PC-9 (cell line): ENCODE measurements around the gene HCRT.

Experiments
- EZH2 ChIP-seq: fragments of 200-600 bp; sonication (generic); IDR thresholded peaks from 2 replicates; pipeline ENCODE4 v1.8.0; 2017; ENCODE audit warnings: antibody characterized with exemption, low read depth
- TF ChIP-seq, protein P1 (sequence below): fragments of 200-600 bp; sonication (generic); conservative IDR thresholded peaks from 2 replicates; pipeline ENCODE4 v1.6.1; 2017; ENCODE audit warnings: mixed run types, antibody characterized with exemption, mild to moderate bottlenecking, moderate library complexity

DNA sequence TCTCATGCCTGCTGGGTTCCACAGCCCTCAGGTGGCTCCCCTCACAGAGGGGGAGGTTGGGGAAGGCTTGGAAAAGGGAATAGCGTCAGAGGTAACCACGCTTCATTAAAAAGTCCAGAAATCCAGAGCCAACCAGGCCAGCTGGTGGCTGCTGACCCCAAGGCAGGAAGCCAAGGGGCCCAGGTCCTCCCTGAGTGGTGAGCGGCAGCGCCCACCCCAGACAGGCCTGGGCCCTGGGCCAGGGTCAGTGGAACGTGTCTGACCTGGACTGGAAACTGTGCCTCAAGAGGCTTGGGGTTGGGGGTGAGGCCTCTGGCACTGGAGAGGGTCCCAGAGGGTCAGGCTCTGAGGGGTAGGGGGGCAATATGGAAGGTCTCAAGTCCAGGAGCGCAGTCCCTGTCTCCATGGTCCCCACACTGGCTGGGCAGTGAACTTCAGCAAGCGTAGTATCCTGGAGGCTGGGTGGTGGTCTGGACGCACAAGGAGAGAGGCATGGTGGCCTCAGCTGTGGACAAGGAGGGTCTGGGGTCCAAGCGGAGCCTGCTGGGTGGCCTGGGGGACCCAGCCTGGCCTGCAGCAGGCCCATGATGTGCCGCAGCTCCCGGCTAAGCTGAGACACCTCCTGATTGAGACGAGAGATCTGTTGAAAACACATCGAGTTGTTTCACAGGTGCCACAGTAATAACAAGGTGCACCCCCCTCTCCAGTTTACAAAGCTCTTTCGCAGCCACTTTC, 25.3 kb downstream of the HCRT start:
- TF ChIP-seq, protein P1, sequence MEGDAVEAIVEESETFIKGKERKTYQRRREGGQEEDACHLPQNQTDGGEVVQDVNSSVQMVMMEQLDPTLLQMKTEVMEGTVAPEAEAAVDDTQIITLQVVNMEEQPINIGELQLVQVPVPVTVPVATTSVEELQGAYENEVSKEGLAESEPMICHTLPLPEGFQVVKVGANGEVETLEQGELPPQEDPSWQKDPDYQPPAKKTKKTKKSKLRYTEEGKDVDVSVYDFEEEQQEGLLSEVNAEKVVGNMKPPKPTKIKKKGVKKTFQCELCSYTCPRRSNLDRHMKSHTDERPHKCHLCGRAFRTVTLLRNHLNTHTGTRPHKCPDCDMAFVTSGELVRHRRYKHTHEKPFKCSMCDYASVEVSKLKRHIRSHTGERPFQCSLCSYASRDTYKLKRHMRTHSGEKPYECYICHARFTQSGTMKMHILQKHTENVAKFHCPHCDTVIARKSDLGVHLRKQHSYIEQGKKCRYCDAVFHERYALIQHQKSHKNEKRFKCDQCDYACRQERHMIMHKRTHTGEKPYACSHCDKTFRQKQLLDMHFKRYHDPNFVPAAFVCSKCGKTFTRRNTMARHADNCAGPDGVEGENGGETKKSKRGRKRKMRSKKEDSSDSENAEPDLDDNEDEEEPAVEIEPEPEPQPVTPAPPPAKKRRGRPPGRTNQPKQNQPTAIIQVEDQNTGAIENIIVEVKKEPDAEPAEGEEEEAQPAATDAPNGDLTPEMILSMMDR: no peak
- no peak for TF ChIP-seq EZH2
